Fibroblast of villous mesenchyme (primary cell): ENCODE results near the gene ARHGEF18. TPM values are rescaled to one million over a fixed set of nuclear protein-coding genes. Genes with fewer than 3 reads are reported as not detected.

Experiments used
- DNase-seq: peaks from one replicate; pipeline ENCODE4 v3.0.0-alpha.2; 2010; ENCODE audit warnings: low read depth
- H3K4me3 ChIP-seq: 2 replicates; pipeline ENCODE4 v1.5.1; 2011; ENCODE audit warnings: low read depth, mild to moderate bottlenecking, low read length
- total RNA-seq: library from RNA; depleted of rRNA; stranded (reverse); fragments of >200 nt; gene quantifications from 2 replicates; pipeline ENCODE4 v1.2.3, GENCODE V29; 2012
- TF ChIP-seq, protein P1 (sequence below): IDR thresholded peaks from 2 replicates; pipeline ENCODE4 v1.5.1; 2012; ENCODE audit warnings: low read depth, mild to moderate bottlenecking, low read length; ENCODE audit not compliant: insufficient read depth

ARHGEF18 gene
- total RNA-seq, 1 donor: 35.0 TPM

DNA sequence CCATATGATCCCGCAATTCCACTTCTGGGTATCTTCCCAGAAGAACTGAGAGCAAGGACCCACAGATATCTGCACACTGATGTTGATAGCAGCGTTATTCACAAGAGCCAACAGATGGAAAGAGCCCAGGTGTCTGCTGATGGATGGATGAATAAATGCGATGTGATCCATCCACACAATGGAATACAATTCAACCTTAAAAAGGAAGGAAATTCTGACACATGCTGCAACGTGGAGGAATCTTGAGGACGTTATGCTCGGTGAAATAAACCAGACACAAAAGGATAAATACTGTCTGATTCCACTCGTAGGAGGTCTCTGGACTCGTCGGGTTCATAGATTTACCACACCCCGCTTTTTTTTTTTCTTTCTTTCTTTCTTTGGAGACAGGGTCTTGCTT, 21.8 kb downstream of the ARHGEF18 start:
- TF ChIP-seq, protein P1, sequence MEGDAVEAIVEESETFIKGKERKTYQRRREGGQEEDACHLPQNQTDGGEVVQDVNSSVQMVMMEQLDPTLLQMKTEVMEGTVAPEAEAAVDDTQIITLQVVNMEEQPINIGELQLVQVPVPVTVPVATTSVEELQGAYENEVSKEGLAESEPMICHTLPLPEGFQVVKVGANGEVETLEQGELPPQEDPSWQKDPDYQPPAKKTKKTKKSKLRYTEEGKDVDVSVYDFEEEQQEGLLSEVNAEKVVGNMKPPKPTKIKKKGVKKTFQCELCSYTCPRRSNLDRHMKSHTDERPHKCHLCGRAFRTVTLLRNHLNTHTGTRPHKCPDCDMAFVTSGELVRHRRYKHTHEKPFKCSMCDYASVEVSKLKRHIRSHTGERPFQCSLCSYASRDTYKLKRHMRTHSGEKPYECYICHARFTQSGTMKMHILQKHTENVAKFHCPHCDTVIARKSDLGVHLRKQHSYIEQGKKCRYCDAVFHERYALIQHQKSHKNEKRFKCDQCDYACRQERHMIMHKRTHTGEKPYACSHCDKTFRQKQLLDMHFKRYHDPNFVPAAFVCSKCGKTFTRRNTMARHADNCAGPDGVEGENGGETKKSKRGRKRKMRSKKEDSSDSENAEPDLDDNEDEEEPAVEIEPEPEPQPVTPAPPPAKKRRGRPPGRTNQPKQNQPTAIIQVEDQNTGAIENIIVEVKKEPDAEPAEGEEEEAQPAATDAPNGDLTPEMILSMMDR: no peak
- no peak for DNase-seq

DNA sequence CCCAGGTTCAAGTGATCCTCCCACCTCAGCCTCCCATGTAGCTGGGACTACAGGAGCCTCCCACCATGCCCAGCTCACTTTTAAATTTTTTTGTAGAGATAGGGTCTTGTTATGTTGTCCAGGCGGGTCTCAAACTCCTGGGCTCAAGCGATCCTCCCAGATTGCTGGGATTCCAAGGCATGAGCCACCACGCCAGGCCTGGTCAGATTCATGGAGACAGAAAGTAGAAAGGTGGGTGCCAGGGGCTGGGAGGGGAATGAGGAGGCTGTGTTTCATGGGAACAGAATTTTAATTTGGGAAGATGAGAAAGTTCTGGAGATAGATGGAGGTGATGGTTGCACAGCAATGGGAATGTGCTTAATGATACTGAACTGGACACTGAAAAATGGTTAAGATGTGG, 22.3 kb downstream of the ARHGEF18 start:
- DNase-seq: no peak
- TF ChIP-seq, protein P1: no peak
- H3K4me3 ChIP-seq: no peak overlapping the region

More for the DNA sequence above, 21.8 kb downstream of the ARHGEF18 start:
- H3K4me3 ChIP-seq: no peak overlapping the region

DNA sequence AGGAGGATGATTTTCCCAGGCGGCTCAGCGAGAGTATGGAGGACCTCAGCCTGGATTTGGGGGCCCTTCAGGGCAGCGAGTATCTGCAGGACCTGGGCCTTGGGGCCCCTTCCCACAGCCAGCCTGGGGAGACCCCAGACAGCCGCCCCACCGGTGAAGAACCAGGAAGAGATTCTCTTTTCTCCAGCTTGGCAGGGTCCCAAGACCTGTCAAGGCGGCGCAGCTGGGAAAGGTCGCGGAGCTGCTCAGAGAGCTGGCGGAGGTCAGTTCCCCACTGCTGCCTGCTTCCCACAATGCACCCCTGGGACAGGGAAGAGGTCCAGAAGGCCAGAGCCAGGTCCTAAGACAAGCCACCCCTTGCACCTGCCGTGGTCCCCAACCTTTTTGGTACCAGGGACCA, 24.1 kb downstream of the ARHGEF18 start:
- DNase-seq: no peak
- TF ChIP-seq, protein P1: no peak
- no peak overlapping the region for H3K4me3 ChIP-seq

DNA sequence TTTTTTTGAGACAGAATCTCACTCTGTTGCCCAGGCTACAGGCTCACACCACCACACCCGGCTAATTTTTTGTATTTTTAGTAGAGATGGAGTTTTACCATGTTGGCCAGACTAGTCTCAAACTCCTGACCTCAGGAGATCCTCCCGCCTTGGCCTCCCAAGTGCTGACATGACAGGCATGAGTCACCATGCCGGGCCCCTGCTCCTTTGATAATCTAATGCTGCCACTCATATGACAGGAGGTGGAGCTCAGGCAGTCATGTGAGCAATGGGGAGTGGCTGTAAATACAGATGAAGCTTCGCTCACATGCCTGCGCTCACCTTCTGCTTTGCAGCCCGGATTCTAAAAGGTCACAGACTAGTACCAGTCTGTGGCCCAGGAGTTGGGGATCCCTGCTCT, 25.1 kb downstream of the ARHGEF18 start:
- TF ChIP-seq, protein P1: no peak
- DNase-seq: no peak
- H3K4me3 ChIP-seq: no peak overlapping the region

DNA sequence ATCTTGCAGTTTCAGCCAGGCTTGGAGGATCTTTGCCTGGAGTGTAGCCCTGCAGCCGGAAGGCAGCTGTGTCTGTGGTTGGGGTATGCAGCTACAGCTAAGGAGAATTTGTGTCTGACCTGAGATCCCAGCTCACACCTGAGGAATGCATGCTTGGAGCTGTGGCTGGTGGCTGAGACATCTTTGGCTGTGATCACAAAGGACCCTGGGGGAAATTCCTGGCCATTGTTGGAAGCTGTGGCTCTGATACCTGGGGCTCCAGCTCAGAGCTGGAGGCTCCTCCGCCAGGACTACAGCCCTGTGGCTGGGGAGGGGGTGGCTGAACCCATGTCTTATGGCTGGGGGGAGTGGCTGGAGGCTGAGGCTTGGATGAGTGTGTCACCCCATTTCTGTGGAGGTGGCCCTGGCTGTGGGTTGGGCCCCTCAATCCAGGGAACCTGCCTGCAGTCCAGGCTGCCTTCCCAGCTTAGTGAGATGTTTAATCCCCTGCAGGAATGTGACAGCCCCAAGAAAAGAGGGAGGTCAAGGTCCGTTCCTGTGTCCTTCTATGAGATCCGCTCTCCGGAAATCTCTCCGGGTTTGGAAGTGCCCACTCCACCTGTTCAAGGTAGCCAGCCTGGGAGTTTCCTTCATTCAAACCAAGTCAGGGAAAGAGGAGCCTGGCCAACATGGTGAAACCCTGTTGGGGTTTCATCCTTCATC, 27.6 kb downstream of the ARHGEF18 start:
- H3K4me3 ChIP-seq: no peak overlapping the region
- DNase-seq: no peak
- TF ChIP-seq, protein P1: no peak

DNA sequence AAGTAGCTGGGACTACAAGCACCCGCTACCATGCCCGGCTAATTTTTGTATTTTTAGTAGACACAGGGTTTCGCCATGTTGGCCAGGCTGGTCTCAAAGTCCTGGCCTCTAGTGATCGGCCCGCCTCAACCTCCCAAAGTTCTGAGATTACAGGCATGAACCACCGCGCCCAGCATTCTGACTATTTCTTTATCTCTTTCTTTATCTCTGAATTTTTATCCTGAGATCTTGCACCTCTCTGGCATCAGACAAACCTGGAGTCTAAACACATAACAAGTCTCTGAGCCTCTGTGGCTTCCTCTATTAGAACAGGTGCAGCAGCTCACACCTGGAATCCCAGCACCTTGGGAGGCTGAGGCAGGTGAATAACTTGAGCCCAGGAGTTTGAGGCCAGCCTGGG, 28.5 kb downstream of the ARHGEF18 start:
- H3K4me3 ChIP-seq: no peak overlapping the region

More for the DNA sequence above, 28.5 kb downstream of the ARHGEF18 start:
- TF ChIP-seq, protein P1: no peak
- DNase-seq: no peak
